ENCODE results near the gene ISM1.
"Not testable (repeated sequence)": the region's sequence is repeated elsewhere in the genome, so short reads cannot be mapped to it uniquely, and the experiment has no call there.

Gene ISM1

GRCh38 chr20:13234961-13235360 is 13.9 kb downstream of the ISM1 start:
- H3K4me1 ChIP-seq (ENCODE audit: insufficient read depth, low read length, severe bottlenecking): no peaks in the 10 kb centered on the region
- H3K4me2 ChIP-seq (ENCODE audit: low read length): no peak overlapping the region
- no peaks in the 10 kb centered on the region for H3F3A ChIP-seq (ENCODE audit: insufficient read depth, low read length)
- H2AFZ ChIP-seq (ENCODE audit: low read length): no peak overlapping the region
- no peaks in the 10 kb centered on the region for H3K27me3 ChIP-seq (ENCODE audit: insufficient read depth, low read length)
- TF ChIP-seq EZH2 (IDR thresholded peaks at IDR 0.05; ENCODE audit: borderline replicate concordance, low read length): no peak
- no peak for TF ChIP-seq CTCF (IDR thresholded peaks at IDR 0.05; ENCODE audit: low read length)
- H3K27ac ChIP-seq (ENCODE audit: low read depth, low read length, poor library complexity, severe bottlenecking): no peak overlapping the region
- H3K36me3 ChIP-seq (ENCODE audit: insufficient read depth, low read length): no peaks in the 10 kb centered on the region
- H3K9me2 ChIP-seq (ENCODE audit: low read depth, low read length): no peaks in the 10 kb centered on the region
- no peaks in the 10 kb centered on the region for H3K9me3 ChIP-seq (ENCODE audit: low read length)
- H3K4me3 ChIP-seq (ENCODE audit: low read depth, low read length, poor library complexity, severe bottlenecking): no peak overlapping the region
- no peaks in the 10 kb centered on the region for H3K79me2 ChIP-seq (ENCODE audit: insufficient read depth, low read length)
- H3K9ac ChIP-seq (ENCODE audit: low read length): no peak overlapping the region
- no peaks in the 10 kb centered on the region for H4K20me1 ChIP-seq (ENCODE audit: insufficient read depth, low read length)

- H2AFZ ChIP-seq (ENCODE audit: low read length); H3K27me3 ChIP-seq (ENCODE audit: insufficient read depth, low read length): not testable (repeated sequence)
Measured at GRCh38 chr20:13236360-13236759, 15.3 kb downstream of the ISM1 start.

GRCh38 chr20:13236990-13237720 is 16.1 kb downstream of the ISM1 start:
- Histone ChIP-seq H3K4me2 (ENCODE audit: low read length) (no peak overlapping the region), H4K20me1 (ENCODE audit: insufficient read depth, low read length) (no peaks in the 10 kb centered on the region), H3K27ac (ENCODE audit: low read depth, low read length, poor library complexity, severe bottlenecking) (no peak overlapping the region), H3K4me3 (ENCODE audit: low read depth, low read length, poor library complexity, severe bottlenecking) (no peak overlapping the region), H3K36me3 (ENCODE audit: insufficient read depth, low read length) (no peaks in the 10 kb centered on the region), H2AFZ (ENCODE audit: low read length) (no peak overlapping the region), H3K9ac (ENCODE audit: low read length) (no peak overlapping the region), H3K27me3 (ENCODE audit: insufficient read depth, low read length) (no peaks in the 10 kb centered on the region), H3K79me2 (ENCODE audit: insufficient read depth, low read length) (no peaks in the 10 kb centered on the region), H3F3A (ENCODE audit: insufficient read depth, low read length) (no peaks in the 10 kb centered on the region), H3K4me1 (ENCODE audit: insufficient read depth, low read length, severe bottlenecking) (no peaks in the 10 kb centered on the region), H3K9me3 (ENCODE audit: low read length) (no peaks in the 10 kb centered on the region), H3K9me2 (ENCODE audit: low read depth, low read length) (no peaks in the 10 kb centered on the region)
- TF ChIP-seq EZH2 (IDR thresholded peaks at IDR 0.05; ENCODE audit: borderline replicate concordance, low read length) (no peak), CTCF (IDR thresholded peaks at IDR 0.05; ENCODE audit: low read length) (no peak)

More at GRCh38 chr20:13236360-13236759, 15.3 kb downstream of the ISM1 start:
- not testable (repeated sequence) for H3F3A ChIP-seq (ENCODE audit: insufficient read depth, low read length); H3K4me3 ChIP-seq (ENCODE audit: low read depth, low read length, poor library complexity, severe bottlenecking); H4K20me1 ChIP-seq (ENCODE audit: insufficient read depth, low read length); H3K36me3 ChIP-seq (ENCODE audit: insufficient read depth, low read length); H3K4me1 ChIP-seq (ENCODE audit: insufficient read depth, low read length, severe bottlenecking); H3K27ac ChIP-seq (ENCODE audit: low read depth, low read length, poor library complexity, severe bottlenecking); H3K9me2 ChIP-seq (ENCODE audit: low read depth, low read length); H3K79me2 ChIP-seq (ENCODE audit: insufficient read depth, low read length); H3K4me2 ChIP-seq (ENCODE audit: low read length); H3K9me3 ChIP-seq (ENCODE audit: low read length); H3K9ac ChIP-seq (ENCODE audit: low read length)
